Dermis microvascular lymphatic vessel endothelial cell (primary cell): ENCODE results near the gene PRKCI. TPM values are rescaled to one million over a fixed set of nuclear protein-coding genes. Genes with fewer than 3 reads are reported as not detected.
A peak's percentile ranks its signal among the peaks of the same experiment; 100 is the strongest.
"Not testable (repeated sequence)": the region's sequence is repeated elsewhere in the genome, so short reads cannot be mapped to it uniquely, and the experiment has no call there.

Source experiments
- DNase-seq, 2 donors: peaks; one replicate each; pipeline versions ENCODE4 v3.0.0 to v3.0.0-alpha.2; 2010; ENCODE audit warnings: low read depth in 2 of 2
- total RNA-seq: library from RNA; depleted of rRNA; stranded (reverse); fragments of >200 nt; gene quantifications from 2 replicates; pipeline ENCODE4 v1.2.1, GENCODE V29; 2014

The PRKCI gene
- total RNA-seq, 1 donor from 2014 or later = 22.9 TPM

DNA sequence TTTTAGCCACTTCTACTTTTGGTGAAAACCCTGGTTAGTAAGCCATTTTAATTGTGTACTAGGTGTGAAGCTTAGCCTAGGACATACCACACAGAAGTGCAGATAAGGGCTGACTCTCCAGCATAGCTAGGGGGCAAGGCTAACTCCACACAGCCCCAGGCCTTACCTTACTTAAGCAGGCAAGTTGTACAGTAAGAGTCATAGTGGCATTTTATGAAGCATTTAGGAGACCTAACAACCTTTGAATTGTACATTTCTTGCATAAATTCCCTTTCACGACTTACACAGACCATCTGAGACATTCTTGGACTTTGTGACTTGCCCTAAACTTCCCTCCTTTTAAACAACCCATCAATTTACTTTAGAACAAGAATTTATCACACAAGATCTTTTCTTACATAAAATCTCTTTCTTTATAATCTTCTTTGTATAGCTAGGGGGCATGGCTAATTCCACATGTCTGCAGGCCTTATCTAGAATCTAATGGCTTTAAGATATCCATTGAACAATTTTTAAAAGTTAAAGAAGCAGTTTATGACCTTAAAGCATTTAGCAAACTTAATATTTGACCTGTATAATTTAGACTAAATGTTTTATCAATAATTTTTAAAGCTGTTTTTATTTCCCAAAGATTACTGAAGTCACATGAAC is 116.6 kb downstream of the PRKCI start:
- no peak for DNase-seq

DNA sequence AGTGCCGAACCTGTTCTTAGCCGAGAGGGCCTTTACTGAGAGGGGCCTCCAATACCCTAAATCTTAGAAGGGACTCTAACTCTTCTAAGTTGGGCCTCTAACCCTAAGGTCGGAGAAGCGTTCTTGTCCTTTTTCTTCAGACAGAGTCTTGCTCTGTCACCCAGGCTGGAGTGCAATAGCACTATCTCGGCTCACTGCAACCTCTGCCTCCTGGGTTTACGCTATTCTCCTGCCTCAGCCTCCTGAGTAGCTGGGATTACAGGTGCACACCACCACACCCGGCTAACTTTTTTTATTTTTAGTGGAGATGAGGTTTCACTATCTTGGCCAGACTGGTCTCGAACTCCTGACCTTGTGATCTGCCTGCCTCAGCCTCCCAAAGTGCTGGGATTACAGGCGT is 120.0 kb downstream of the PRKCI start:
- not testable (repeated sequence) for DNase-seq

DNA sequence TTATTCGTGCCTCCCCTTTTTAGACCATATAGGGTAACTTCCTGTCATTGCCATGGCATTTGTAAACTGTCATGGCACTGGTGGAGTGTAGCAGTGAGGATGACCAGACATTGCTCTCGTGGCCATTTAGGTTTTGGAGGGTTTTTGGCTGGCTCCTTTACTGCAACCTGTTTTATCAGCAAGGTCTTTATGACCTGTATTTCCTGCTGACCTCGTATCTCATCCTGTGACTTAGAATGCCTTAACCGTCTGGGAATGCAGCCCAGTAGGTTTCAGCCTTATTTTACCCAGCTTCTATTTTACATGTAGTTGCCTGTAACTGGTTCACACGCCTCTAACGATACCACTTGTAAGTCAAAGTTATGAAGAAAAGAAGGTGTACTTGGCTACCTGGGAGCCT is 121.6 kb downstream of the PRKCI start:
- DNase-seq = peak in 1 of 2 donors; percentile 63

DNA sequence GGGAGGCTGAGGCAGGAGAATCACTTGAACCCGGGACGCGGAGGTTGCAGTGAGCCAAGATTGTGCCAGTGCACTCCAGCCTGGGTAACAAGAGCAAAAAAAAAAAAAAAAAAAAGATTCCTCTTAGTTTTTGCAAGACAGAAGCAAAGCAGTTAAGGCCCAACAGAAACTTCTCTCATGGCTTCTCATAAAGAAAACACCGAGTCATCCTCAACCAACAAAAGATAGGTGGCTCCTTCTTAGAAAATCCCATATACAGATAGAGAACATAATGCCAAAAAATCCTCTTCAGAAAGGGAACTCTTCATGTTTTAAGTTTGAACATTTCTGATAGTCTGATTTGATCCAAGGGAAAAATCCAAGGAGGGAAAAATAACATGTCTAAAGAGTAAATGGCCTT is 122.7 kb downstream of the PRKCI start:
- no peak for DNase-seq

DNA sequence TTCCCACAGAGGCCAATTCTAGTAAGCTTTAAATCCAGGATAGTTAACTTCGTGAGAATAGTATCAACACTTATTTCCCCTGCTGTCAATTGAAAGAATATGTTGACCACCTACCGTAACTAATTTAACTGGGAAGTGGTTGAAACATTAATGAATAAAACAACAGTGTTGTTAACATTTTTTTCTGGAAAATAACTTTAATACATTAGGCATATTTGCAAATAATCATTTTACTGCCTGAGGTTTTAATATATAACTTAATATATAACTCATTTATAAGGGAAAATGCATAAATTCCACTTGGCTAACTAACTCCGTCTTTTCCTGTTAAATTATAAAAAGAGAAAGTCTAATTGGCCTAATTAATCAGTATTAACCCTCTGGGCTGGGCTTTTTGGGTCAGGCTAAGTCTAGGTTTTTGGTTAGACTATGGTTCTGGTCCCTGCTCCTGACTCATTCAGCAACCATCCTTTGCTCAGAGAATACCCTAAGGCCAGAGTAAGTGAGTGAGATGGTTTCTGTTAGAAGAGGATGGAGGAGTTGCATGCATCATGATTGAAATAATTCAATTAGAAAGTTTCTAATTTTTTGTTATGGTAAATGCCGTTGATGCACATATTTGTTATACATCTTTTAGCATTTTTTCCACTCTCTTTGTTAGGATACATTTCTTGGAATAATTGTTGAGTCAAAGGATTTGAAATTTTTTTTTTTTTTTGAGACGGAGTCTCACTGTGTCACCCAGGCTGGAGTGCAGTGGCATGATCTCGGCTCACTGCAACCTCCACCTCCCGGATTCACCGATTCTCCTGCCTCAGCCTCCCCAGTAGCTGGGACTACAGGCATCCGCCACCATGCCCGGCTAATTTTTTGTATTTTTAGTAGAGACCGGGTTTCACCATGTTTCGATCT is 124.5 kb downstream of the PRKCI start:
- no peak for DNase-seq

DNA sequence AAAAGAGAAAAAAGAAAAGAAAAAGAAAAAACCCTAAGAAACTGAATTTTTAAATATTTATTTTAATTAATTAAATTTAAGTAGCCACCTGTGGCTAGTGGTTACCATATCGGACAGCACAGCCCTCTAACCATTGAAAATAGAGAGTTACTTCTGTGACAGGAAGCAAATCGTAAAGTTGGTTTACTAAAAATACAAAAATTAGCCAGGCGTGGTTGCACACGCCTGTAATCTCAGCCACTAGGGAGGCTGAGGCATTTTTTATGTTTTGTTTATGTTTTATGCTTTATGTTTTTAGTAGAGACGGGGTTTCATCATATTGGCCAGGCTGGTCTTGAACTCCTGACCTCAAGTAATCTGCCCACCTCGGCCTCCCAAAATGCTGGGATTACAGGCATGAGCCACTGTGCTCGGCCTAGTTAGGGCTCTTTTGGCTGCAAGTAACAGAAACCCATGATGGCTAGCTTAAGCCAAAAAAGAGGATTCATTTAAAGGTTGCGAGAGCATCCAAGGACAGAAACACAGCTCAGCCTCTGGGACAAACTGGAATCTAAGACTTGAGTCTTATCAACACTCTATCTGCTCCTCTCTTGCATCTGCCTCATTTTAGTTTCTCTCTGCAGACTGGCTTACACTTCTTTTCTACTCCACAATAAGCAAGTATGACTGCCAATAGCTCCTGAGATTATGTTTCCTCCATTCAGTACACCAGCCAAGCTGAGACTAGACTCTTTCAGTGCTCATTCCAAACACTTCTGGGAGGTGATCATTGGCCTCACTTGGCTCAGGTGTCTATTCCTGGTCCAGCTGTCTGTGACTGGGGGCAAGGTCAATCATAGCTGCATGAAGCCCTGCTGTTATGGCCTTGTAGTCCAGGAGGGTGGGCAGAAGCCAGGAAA is 128.5 kb downstream of the PRKCI start:
- DNase-seq = no peak

GRCh38 chr3:170352936-170353335 is 130.7 kb downstream of the PRKCI start:
- no peak for DNase-seq

DNA sequence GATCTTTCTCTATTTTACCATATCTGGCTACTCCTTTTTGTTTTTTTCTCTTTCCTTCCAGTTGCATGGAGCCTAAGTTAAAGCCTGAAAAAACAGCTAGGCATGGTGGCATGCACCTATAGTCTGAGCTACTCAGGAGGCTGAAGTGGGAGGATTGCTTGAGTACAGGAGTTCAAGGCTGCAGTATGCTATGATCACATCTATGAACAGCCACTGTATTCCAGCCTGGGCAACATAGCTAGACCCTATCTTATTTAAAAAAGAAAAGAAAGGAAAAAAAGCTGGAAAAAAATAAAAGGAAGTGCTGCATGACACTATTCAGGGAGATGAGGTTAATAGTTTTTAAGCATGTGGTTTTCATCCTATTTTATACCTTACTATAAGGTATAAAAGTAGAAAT is 131.3 kb downstream of the PRKCI start:
- DNase-seq = no peak

- DNase-seq = no peak
Observed at GRCh38 chr3:170354760-170355159, 132.5 kb downstream of the PRKCI start.

Other genes starting within 250 kb of the PRKCI start
- gene GPR160, start 184.4 kb upstream of the PRKCI start, total RNA-seq = 1.0 and 1.8 TPM in 2 replicates
- gene PHC3, start 40.7 kb upstream of the PRKCI start, total RNA-seq = 9.6 and 16.8 TPM in 2 replicates
- gene SKIL, start 135.3 kb downstream of the PRKCI start, total RNA-seq = 52.9 and 88.1 TPM in 2 replicates
- 77.5 and 185 TPM in 2 replicates for gene CLDN11, start 196.4 kb downstream of the PRKCI start, total RNA-seq